Fibroblast of the aortic adventitia (primary cell): Measurements from ENCODE around the gene JAM2. TPM values are rescaled to one million over a fixed set of nuclear protein-coding genes. Genes with fewer than 3 reads are reported as not detected.

ENCODE experiments used
- DNase-seq: peaks from one replicate; pipeline ENCODE4 v3.0.0-alpha.2; 2010; ENCODE audit warnings: low read depth
- H3K4me3 ChIP-seq: 2 replicates; pipeline ENCODE4 v1.5.1; 2011; ENCODE audit warnings: low read depth, mild to moderate bottlenecking, control low read depth, low read length, moderate library complexity
- total RNA-seq: library from RNA; depleted of rRNA; stranded (reverse); fragments of >200 nt; gene quantifications from 2 replicates; pipeline ENCODE4 v1.2.3, GENCODE V29; 2012; ENCODE audit warnings: low replicate concordance
- TF ChIP-seq, protein P1 (sequence below): IDR thresholded peaks from 2 replicates; pipeline ENCODE4 v1.5.1; 2011; ENCODE audit warnings: mild to moderate bottlenecking, low read length, control low read depth, inconsistent platforms; ENCODE audit not compliant: insufficient read depth

Gene JAM2
- total RNA-seq, 1 donor: 3.0 TPM

DNA sequence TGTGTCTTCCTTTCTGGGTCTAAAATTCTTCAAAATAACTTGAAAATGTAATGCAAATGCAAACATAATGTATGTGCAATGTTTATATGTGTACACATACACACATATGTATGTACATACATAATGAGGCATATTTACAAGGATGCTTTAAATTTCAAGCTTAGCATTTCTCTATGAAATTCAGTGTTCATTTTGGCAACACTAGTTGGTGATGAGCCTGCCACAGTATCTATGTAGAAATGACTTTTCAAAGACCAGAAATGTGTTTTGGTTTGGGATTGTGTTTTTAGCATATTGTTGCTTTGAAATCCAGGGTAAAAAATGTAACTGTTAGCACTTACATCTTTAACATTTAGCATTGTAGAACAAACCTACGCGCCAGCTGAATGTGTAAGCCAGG, 105.8 kb downstream of the JAM2 start:
- TF ChIP-seq, protein P1, sequence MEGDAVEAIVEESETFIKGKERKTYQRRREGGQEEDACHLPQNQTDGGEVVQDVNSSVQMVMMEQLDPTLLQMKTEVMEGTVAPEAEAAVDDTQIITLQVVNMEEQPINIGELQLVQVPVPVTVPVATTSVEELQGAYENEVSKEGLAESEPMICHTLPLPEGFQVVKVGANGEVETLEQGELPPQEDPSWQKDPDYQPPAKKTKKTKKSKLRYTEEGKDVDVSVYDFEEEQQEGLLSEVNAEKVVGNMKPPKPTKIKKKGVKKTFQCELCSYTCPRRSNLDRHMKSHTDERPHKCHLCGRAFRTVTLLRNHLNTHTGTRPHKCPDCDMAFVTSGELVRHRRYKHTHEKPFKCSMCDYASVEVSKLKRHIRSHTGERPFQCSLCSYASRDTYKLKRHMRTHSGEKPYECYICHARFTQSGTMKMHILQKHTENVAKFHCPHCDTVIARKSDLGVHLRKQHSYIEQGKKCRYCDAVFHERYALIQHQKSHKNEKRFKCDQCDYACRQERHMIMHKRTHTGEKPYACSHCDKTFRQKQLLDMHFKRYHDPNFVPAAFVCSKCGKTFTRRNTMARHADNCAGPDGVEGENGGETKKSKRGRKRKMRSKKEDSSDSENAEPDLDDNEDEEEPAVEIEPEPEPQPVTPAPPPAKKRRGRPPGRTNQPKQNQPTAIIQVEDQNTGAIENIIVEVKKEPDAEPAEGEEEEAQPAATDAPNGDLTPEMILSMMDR: no peak
- no peak for DNase-seq
- H3K4me3 ChIP-seq: no peak overlapping the region

DNA sequence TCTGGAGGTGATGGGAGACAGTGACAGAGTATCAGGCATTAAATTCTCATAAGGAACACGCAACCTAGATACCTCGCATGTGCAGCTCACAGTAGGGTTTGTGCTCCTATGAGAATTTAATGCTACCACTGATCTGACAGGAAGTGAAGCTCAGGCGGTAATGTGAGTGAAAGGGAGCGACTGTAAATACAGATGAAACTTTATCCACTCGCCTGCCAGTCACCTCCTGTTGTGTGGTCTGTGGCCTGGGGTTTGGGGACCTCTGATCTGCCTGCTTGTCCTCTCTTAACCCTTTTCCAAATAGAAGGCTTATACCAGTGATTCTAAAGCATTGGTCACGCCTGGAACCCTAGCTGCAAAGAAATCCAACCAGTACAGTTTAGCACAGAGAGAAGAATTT, 111.0 kb downstream of the JAM2 start:
- DNase-seq: no peak
- TF ChIP-seq, protein P1: no peak
- H3K4me3 ChIP-seq: no peak overlapping the region

DNA sequence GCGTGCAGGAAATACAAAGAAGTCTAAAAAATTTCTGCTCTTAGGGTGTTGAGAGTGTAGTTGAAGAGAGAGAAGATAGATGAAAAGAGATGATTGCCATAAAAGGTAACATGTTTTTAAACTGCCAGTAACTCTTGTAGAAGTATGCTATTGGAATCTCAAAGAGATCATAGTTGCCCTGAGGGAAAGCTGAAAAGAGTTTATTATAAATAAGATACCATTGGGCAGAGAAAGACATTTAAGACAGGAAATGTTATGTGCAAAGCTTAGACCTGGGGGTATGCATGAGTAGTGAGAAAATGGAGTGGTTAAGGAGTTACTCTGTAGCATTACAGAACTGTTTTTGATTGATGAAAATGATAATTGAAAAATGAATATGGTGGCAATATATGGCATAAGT, 113.4 kb downstream of the JAM2 start:
- TF ChIP-seq, protein P1: no peak
- H3K4me3 ChIP-seq: no peak overlapping the region
- no peak for DNase-seq

DNA sequence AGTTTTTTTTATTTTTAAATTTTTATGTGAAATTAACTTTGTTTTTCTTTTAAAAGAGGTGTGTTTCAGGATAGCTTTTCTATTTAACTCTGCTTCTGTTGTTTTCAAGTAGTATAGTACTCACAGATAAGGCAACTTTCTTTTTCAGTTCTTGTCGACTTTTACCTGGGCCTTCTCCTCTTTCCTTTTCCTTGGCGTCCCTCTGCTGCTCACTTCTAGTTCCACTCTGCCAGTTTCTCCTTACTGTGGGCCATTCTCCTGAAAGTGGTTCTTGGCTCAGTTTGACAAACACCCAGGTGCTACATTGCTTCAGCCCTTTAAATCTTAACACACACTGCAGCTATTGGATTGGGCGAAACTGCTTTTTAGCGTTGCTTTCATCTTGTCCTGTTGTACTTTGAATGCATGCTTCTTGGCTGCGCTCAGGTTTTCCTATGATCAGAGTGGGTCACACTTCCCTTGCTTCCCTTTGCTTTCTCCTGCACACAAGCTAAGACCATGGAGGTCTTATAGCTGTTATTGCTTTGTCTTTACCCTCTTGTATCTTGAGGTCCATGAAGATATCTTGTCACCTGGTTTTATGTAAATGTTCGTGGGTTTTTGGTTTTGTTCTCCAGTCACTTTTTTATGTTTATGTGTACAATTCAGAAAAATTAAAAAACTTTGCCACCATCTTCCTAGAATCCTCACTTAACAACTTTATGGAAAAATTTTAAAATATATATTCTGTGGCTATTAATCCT, 117.3 kb downstream of the JAM2 start:
- TF ChIP-seq, protein P1: no peak
- H3K4me3 ChIP-seq: no peak overlapping the region
- DNase-seq: no peak

DNA sequence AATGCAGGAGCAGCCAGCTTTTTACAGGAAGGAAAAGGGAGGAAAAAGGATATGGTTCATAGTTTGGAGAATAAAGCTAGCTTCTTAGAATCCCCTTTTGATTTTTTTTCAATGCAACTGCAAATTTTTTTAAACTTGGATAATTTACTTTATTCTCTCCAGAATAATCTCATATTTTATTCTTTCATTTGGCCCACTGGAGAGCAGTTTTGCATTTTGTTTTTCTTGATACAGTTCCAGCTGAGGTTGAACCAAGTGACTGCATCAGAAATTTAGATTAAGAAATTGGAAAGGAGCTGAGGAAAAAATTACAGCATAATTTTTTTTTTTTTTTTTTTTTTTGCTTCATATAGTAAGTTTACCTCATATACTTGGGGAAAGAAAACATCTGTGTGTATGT, 118.5 kb downstream of the JAM2 start:
- TF ChIP-seq, protein P1: no peak
- no peak overlapping the region for H3K4me3 ChIP-seq
- peak; percentile 54 for DNase-seq

DNA sequence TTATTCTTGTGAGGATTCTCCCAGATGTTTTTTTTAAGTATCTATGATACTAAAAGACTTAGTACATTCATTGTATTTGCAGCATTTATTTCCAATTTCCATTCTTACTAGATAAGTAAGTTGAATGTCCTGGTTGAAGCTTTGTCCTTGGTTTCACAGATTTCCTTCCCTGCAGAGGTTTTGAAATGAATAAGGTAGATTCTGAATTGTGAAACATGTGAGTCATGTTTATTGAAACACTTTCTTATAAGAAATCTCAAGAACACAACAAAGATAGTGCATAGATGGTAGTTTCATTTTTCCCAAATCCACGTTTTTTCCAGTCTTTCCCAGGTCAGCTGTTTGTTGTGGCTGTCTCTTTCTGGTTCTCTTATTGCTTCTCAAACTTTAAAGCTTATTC, 120.5 kb downstream of the JAM2 start:
- DNase-seq: peak; percentile 53
- TF ChIP-seq, protein P1: no peak

DNA sequence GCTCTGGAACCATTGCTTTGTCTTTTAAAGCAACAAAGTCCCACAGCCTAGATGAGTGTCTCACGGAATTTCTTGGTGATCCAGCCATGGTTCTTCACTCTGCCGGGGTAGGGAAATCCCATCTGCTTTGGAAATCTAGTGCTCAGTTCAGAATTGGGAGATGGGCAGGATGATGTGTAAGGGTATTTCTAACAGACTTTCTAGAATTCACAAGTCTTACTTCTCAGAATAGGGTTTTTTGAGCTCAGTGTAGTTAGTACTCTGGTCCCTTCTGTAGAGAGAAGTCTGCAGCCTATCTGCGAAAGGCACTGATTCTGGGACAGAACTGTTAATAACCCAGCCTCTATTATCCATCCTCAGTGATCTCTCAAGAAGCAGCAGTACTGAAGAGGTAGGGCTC, 121.0 kb downstream of the JAM2 start:
- no peak overlapping the region for H3K4me3 ChIP-seq
- no peak for DNase-seq
- TF ChIP-seq, protein P1: no peak

More for the DNA sequence above, 120.5 kb downstream of the JAM2 start:
- H3K4me3 ChIP-seq: no peak overlapping the region
